IPS-11a (cell line): ENCODE measurements around the gene PDXK.
"Not testable (repeated sequence)": the region's sequence is repeated elsewhere in the genome, so short reads cannot be mapped to it uniquely, and the experiment has no call there.

Source experiments
- H3K4me3 ChIP-seq: one replicate; pipeline ENCODE4 v1.5.1; 2013; ENCODE audit warnings: low read depth, low read length, control low read depth

The PDXK gene

DNA sequence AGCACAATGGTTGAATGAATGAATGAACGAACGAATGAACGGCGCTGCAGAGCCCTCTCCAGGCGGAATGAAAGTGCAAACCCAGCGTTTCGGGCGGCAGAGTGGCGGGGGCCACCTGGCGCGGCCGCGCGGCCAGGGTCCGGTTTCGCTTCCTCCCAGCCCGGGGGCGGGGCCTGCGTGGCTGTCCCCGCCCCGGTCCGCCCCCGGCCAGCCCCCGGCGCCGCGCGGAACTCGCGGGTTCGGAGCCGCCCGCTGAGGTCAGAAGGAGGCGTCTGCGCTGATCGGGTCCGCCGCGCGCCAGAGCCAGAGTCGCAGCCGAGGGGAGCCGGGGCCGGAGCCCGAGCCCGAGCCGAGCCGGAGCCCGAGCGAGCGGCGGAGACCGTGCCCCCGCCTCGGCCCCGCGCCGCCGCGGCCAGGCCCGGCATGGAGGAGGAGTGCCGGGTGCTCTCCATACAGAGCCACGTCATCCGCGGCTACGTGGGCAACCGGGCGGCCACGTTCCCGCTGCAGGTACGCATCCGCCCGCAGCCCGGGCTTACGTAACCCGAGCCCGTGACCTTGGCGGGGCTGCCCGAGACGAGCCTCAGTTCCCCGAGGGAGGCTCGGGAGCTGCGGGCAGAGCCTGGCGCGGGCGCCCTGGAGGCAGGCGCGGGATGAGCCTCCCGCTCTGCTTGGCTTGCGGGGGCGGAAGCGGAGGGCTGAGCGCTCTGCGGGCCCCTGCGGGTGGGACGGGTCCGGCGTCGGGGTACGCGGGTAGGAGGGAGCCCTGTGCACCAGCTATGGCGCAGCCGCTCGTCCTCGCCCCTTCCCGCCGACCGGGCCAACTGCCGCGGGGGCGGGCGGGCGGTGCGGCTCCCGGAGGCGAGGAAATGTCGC, at the start of gene PDXK:
TSS of gene PDXK (plus strand) at position 258 of the 876 bp plus-strand sequence. CDS start at position 424, 166 bp downstream.
- peak within 1 kb of the TSS; percentile 86 for H3K4me3 ChIP-seq

DNA sequence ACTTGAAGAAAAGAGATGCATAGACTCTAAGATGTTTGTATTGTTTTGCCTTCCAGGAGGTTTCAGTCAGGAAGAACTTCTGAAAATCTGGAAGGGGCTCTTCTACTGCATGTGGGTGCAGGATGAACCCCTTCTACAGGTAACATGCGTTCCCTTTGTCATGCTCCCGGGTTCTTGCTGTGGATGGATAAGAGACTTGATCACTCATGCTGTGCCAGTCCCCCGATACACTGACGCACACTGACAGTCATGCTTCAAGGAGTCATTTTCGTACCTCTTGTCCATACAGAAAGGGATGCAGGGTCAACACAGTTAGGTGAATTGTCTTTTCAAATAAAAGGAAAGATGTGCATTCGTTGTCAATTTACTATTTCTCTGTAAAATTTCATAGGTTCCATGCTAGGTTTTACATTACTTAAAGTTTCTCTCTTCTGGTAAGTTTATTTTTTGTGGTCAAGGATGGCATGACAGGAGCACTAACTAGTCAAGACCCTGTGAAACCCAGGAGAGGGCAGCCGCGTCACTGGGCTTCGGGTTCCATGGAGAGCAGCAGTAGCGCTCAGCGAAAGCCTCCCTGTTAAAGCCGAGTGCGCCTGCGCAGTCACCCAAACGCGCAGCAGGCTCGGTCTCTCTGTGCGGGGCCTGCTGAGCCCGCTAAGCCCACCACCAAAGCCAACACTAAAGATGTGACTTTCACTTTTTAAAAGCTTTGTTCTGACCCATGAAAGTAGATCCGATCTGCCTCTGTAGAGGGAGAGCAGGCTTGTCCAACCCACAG, 48.9 kb upstream of the PDXK start:
- no peak overlapping the region for H3K4me3 ChIP-seq

DNA sequence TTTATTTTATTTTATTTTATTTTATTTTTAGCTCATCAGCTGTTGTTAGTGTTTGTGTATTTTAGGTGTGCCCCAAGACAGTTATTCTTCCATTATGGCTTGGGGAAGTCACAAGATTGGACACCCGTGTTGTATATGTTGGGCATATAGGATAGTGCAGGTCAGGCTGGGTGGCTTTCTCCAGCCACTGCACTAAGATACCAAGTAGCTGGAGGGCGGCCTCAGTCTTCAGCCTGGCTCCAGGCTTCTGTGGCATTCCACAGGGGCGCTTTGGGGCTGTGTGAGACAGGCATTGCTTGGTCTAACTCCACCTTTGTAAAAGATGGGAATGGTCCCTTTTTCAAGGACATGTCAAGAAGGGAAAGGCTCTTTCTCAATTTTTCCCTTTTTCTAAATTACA, 43.1 kb upstream of the PDXK start:
- H3K4me3 ChIP-seq, result no peak overlapping the region

DNA sequence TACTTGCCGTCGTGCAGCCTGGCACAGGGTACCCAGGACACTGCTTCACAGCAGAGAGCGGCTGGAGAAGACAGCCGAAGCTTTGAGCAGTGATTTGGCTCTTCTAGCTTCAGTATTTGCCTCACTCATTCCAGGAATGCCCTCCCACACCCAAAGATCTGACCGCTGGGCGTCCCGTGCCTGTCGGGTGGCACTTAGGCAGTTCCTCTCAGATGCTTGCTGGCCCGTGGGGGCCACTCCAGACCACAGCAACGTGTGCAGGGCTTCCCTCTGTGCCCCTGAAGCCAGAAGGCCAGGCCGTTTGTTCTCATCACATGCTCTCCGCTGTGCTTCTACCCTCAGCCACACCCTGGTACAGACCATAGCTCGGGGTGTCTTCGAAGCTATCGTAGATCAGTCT, 42.5 kb upstream of the PDXK start:
- no peak overlapping the region for H3K4me3 ChIP-seq

DNA sequence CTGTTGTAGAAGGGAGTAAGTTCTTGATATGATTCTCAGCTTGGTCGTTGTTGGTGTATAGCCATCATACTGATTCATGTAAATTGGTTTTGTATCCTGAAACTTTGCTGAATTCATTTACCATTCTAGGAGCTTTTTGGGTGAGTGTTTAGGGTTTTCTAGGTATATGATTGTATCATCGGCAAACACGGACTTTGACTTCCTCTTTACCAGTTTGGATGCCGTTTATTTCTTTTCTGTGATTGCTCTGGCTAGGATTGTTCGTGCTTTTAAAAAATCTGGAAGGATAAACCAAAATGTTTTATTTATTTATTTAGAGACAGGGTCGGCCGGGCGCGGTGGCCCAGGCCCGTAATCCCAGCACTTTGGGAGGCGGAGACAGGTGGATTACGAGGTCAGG, 39.0 kb upstream of the PDXK start:
- no peak overlapping the region for H3K4me3 ChIP-seq

DNA sequence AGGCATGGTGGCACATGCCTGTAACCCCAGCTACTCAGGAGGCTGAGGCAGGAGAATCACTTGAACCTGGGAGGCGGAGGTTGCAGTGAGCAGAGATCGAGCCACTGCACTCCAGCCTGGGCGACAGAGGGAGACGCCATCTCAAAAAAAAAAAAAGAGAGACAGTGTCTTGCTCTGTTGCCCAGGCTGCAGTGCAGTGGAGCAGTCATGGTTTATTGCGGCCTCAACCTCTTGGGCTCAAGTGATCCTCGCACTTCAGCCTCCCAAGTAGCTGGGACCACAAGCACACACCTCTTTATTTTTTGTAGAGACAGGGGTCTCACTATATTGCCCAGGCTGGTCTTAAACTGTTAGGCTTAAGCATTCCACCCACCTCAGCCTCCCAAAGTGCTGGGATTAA, 38.5 kb upstream of the PDXK start:
- H3K4me3 ChIP-seq, result not testable (repeated sequence)

DNA sequence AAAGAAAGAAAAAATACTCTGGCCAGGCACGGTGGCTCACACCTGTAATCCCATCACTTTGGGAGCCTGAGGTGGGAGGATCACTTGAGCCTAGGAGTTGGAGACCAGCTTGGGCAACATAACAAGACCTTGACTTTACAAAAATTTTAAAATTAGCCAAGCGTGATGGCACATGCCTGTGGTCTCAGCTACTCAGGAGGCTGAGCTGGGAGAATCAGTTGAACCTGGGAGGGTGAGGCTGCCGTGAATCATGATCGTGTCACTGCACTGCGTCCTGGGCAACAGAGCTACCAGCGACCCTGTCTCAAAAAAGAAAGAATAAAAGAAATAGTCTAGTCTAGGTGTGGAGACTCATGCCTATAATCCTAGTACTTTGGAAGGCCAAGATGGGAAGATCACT, 37.3 kb upstream of the PDXK start:
- no peak overlapping the region for H3K4me3 ChIP-seq

DNA sequence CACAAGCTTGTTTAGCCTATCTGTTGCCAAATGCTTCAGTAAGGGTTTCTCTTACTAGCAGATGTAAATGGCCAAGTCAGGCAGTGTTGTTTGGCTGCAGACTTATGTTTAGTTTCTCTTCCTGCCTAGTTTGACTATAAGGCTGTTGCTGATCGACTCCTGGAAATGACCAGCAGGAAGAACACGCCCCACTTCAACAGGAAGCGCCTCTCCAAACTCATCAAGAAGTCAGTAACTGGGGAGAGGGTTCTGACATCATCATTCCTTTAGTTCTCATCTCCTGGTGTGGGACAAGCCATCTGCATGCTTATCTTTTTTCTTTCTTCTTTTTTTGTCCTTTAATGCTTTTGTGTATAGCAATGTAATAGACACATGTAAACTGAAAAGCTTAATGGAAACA, 34.5 kb upstream of the PDXK start:
- H3K4me3 ChIP-seq, result no peak overlapping the region

DNA sequence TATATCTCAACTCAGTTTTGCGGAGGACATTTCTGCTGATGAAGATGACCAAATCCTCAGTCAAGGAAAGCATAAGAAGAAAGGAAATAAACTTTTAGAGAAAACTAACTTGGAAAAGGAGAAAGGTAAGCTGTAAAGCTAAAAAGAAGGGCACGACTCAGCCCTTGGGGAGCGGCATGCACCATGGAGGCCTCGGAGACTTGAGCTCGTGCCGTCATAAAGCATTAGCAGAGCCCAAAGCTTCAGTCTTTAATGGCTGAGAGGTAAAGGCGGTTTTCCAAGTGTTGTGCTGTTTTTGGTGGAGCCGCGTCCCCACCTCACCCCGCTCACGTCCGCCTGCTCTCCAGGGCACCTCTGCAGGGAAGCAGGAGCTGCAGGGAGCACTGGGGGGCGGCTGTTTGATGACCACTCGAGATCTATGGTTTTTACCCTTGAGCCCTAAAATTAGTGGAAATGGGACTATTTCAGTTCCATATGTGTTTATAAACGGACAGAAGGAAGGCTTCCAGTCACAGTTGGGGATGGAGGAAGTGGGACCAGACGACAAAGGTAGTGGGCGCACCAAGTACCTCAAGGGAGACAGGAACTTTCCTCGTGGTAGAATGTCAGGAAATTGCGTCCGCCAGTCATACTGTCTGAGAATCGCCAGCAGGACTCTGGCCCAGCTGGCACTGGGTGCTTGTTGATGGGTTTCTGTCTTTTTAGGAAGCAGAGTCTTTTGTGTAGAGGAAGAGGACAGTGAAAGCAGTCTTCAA, 31.9 kb upstream of the PDXK start:
- H3K4me3 ChIP-seq, result no peak overlapping the region

DNA sequence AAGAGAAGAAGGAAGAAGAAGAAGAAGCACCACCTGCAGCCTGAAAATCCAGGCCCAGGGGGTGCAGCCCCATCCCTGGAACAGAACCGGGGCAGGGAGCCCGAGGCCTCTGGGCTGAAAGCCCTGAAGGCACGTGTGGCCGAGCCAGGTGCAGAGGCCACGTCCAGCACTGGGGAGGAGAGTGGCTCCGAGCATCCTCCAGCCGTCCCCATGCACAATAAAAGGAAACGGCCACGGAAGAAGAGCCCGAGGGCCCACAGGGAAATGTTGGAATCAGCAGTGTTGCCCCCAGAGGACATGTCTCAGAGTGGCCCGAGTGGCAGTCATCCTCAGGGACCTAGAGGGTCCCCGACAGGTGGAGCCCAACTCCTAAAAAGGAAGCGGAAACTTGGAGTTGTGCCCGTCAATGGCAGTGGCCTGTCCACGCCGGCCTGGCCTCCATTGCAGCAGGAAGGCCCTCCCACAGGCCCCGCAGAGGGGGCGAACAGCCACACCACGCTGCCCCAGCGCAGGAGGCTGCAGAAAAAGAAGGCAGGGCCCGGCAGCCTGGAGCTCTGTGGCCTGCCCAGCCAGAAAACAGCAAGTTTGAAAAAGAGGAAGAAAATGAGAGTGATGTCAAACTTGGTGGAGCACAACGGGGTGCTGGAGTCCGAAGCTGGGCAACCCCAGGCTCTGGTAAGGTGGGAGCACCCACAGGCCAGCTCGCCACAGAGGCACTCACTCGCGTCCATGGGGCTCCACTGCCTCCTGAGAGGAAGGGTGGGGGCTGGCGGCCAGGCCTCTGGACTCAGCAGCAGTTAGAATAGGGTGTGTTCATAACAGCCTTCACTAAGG, 31.1 kb upstream of the PDXK start:
- no peak overlapping the region for H3K4me3 ChIP-seq

DNA sequence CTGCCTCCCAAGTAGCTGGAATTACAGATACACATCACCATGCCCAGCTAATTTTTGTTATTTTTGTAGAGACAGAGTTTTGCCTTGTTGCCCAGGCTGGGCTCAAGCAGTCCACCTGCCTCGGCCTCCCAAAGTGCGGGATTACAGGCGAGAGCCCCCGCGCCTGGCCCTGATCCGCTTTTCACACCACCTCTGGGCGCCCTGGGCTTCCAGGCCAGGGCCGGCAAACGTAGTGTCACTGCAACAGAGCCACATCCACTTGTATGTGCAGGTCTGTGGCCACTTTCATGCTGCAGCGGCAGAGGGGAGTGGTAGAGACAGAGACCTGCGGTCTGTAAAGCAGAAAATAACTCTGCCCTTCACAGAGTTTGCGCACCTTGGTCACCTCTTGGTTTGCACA, 30.0 kb upstream of the PDXK start:
- no peak overlapping the region for H3K4me3 ChIP-seq

DNA sequence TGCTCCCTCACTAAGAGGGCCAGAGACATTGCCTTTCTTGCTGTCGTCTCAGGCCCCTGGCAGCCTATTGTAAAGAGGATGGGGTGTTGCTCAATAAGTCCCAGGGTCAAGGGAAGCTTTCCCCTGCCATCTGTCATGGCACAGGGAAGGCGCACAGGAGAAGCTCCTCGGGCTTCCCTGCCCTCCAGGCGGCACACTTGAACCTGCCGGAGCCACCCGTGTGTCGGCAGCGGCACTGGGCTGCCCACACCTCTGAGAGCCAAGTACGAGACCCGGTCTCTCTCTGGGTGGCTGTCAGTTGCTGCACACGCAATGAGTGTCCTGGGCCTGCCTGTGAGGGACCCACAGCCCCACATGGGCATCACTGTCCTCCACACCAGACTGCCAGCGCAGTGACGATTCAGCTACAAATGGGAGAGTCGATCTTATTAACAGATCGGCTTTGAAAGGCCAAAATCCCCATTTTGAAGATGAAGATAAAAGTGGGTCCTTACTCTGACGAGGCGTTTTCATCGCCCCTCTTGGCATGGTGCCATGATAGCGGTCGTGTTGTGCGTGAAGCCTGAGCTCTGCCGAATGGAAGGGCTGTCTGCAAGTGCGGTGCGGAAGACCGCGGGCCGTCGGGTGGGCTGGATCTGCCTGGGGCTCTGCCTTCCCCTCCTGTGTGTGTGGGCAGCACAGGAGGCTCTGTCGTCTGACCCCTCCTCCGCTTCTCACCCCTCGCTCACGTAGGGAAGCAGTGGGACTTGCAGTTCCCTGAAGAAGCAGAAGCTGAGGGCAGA, 29.2 kb upstream of the PDXK start:
- H3K4me3 ChIP-seq, result no peak overlapping the region

DNA sequence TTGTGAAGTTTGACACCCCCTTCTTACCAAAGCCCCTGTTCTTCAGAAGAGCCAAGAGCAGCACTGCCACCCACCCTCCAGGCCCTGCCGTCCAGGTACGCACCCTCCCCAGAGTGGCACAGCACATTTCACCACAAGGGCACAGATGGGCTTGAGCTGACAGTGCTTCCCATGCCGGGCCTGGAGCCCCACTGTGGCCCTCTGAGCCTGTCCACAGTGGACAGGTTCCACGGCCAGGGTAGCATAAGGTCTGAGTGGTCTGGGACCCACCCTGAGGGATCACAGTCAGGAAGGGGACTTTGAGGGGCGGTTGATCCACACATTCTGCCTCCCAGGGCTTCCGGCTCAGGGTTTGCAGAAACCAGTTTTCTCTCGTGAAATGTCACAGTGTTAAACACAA, 28.6 kb upstream of the PDXK start:
- no peak overlapping the region for H3K4me3 ChIP-seq

DNA sequence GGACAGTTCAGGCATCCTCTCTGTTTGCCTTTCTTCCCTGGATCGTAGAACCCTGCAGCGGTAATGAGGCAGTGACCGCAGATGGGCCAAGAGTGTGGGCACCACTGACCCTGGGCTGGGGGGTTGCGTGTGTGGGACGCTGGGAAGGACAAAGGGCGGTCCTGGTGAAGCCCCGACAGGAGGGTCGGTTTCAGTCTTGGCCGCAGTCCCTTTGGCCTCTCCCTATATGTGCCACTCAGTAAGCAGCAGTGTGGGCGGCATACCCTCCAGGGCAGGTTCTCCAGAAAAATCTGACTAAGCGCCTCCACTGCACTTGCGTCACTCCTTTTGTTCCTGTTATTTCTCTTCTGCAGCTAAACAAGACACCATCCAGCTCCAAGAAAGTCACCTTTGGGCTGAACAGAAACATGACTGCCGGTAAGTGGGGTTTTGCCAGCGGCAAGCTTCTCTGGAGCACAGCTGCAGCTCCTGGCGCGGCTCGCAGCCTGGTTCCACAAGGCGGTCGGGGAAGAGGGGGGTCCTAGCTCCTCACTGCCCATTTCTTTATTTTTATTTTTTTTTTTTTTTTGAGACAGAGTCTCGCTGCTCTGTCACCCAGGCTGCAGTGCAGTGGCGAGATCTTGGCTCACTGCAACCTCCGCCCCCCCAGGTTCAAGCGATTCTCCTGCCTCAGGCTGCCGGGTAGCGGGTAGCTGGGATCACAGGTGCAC, 27.7 kb upstream of the PDXK start:
- H3K4me3 ChIP-seq, result no peak overlapping the region

DNA sequence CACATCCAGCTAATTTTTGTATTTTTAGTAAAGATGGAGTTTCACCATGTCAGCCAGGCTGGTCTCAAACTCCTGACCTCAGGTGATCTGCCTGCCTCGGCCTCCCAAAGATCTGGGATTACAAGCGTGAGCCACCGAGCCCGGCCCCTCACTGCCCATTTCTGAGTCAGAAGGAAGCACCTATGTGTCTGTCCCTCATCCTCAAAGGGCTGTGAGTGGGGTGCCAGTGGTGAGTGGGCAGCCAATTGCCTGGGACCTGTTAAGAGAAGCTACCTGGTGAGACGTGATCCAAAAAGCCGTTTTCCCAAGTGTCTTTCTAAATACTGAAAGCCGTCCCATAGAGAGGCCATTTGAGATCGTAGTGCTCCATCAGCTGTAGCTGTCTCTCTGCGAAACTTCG, 27.1 kb upstream of the PDXK start:
- no peak overlapping the region for H3K4me3 ChIP-seq

DNA sequence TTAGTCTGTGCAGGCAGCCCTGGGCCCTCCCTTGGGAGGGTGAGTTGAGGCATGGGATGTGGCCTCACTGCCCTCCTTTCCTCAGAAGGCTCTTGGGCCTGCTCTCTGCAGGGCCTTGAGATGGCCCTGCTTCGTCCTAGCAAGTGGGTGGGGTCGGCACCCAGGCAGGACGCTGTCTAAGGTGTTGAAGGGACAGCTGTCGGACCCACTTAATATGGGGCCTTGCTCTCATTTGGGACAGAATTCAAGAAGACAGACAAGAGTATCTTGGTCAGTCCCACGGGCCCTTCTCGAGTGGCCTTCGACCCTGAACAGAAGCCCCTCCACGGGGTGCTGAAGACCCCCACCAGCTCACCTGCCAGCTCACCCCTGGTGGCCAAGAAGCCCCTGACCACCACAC, 26.0 kb upstream of the PDXK start:
- H3K4me3 ChIP-seq, result no peak overlapping the region

DNA sequence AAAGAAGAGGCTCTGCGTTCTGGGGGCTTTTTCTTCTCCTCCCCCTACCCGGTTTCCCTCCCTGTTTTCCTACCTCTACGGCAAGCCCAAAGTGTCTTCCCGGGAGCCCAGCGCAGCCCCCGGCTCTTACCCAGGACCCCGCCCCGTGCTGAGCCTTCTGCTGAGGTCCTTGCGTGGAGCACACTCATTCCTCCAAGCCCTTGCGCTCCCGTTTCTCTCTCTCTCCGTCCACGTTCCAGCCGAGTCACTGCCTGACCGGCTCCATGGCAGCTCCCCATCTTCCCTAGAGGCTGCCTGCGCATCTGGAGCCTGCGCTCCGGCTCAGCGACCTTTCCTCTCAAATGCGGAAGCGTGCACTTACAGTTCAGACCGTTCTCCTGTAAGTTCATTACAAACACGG, 24.9 kb upstream of the PDXK start:
- H3K4me3 ChIP-seq, result no peak overlapping the region

DNA sequence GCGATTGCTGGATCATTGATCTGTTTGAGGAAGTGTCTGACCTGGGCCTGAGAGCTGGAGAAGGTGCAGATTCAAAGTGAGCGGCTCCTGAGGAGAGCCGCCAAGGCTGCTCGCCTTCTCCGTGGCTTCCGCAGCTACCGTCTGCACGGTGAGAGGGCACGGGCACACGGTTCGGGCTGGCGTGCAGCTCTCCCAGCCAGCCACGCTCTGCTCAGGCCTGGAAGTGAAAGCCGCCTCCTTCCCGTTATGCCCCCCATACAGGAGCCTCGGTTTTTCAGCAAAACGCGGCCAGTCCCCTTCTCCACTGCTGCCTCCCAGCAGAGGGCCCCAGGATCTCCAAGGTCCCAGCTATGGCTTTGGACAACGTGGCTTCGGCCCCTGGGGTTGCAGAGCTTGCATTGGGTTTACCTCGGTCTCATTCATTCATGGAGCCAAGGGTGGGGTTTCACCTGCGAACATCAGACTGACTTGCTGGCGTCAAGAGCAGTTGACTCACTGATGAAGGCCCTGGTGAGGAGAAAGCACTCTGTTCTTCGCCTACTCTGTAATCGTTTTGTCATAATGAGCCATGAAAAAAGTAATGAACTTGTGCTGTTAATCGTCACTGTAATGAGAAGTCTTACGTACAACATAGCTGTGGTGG, 24.4 kb upstream of the PDXK start:
- H3K4me3 ChIP-seq, result no peak overlapping the region

DNA sequence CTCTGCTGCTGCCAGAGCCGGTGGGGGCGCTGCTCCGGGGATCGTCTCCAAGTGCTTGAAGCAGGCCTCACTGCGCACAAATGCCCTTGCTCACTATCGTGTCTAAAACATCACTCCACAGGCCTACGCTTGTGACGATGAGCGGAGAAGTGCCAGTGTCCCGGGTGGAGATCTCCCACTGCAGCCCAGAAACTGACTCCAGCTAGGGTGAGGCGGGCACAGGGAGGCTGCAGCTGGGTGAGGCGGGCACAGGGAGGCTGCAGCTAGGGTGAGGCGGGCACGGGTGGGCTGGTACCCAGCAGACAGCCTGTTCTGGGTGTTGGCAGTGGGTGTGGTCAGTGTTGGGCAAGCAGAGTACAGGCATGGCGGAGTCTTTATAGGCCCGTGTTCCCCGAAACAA, 22.7 kb upstream of the PDXK start:
- H3K4me3 ChIP-seq, result no peak overlapping the region
